ENCODE data around the gene LRRC49.

GRCh38 chr15:70917955-70918354, 25.3 kb downstream of the LRRC49 start:
- no peak for TF ChIP-seq POLR2AphosphoS5 (IDR thresholded peaks at IDR 0.05; ENCODE audit: borderline replicate concordance, low read depth, low read length)
- TF ChIP-seq EZH2 (IDR thresholded peaks at IDR 0.05): no peak
